NCI-H1105 treated with DMSO at 0.1 percent for 48 hours (cell line): ENCODE data around the gene PAPOLB.
"Not testable (repeated sequence)": the region's sequence is repeated elsewhere in the genome, so short reads cannot be mapped to it uniquely, and the experiment has no call there.

Source experiments
- DNase-seq: peaks from one replicate; lab custom pipeline; 2025; lab: John Stamatoyannopoulos, UW

PAPOLB gene

DNA sequence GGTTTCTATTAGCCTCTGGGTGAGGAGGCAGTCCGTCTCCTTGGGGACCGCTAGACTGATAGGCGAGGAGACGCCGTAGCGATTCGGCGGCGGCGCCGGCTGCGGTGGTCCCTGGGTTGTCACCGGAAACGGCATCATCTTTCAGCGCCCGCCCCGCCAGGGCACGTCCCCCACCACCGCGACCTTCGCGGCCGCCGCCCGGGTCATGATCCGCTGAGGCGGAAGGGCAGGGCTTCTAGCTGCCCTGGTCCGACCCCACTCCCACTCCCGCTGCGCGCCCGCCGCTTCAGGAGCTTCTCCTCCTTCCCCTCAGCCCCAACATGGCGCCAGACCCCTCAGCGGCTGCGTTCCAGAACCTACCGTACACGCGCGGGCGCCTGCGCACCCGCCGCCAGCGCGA is at the start of gene PAPOLB:
Gene PAPOLB (minus strand): TSS at position 358 of the 400 bp plus-strand sequence. CDS start 220 bp downstream, at position 138.
- no peak for DNase-seq

DNA sequence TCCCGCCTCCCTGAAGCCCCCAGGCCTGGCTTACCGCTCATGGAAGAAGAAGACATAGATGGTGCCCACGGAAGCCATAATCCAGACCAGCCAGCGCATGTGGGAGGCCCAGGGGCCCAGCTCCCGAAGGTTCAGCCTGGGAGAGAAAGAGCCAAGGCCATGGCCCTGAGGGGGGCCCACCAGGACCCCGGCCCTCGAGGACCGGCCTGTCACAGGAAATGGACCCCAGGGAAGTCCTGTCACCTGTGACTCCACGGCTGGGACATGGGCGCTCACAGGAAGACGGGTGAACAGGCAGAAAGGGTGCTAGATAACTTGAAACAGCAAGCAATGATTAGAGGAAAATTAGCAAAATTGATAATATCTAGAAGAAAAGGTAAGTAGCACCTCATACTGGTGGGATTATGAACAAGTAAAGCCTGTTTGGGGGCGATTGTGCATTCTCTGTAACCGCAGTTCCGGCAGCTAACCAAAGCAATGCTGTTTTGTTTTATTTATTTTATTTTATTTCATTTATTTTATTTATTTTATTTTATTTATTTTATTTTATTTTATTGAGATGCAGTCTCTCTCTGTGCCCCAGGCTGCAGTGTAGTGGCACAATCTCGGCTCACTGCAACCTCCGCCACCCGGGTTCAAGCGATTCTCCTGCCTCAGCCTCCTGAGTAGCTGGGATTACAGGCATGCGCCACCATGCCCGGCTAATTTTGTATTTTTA is 49.4 kb upstream of the PAPOLB start:
- DNase-seq: no peak

DNA sequence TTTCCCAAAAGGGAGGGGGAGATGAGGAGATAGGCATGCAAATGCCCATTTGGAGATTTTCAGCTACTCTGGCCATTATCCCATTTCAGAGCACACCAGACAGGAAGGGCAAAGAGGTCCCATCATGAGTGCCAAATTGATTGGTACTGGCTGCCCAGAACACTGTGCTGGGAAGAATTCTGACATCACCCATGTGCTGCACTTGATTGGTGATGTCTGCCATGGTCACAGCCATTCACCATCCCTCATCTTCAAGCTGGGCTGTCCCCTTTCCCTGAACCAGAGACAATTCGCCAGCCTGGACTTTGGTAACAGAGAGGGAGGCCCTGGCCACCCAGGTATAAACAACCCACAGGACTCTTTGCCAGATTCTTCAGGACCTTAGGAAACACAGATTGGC is 44.9 kb upstream of the PAPOLB start:
- DNase-seq: no peak

DNA sequence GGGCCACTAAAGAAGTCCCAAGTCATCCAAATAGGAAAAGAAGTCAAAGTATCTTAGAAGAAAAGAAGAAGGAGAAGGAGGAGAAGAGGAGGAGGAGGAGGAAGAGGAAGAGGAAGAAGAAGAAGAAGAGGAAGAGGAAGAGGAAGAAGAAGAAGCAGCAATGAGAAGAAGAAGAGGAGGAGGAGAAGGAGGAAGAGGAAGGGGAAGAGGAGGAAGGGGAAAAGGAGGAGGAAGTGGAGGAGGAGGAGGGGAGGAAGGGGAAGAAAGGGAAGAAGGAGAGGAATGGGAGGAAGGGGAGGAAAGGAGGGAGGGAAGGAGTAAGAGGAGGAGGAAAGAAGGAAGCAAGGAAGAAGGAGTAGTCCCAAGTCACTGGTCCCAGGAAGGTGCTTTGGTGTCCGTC is 43.3 kb upstream of the PAPOLB start:
- no peak for DNase-seq

DNA sequence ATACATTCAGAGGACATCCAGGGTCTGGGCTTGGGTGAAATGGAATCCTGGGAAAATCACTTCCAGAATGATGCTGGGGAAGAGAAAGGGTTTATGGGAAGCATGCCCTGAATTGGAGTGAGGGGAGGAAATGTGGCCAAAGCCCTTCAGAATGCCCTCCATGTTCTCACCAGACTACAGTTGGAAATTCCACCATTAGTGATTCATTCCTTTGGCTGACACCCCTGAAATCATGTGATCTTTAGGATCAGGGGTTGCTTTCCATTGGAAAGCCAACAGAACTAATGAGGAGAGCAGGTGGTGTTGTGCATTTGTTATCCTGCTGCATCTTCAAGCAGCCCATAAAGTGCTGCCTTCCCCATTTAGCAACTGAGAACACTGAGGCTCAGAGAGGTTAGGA is 42.5 kb upstream of the PAPOLB start:
- DNase-seq: no peak

DNA sequence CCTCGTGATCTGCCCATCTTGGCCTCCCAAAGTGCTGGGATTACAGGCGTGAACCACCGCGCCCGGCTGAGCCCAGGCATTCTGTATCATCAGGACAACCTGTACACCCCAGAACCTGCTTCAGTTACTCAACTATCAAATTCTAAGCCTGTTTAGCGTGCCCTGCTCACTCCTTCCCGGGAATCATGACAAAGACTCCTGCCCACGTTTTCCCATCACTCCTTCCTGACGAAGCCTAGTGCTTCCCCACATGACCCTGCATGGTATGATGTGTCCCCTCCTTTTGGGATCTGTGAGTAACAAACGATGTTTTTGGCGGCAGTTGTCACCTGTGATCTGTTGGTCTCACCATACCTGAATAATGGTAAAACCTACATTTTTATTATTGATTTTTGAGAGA is 33.9 kb upstream of the PAPOLB start:
- no peak for DNase-seq

DNA sequence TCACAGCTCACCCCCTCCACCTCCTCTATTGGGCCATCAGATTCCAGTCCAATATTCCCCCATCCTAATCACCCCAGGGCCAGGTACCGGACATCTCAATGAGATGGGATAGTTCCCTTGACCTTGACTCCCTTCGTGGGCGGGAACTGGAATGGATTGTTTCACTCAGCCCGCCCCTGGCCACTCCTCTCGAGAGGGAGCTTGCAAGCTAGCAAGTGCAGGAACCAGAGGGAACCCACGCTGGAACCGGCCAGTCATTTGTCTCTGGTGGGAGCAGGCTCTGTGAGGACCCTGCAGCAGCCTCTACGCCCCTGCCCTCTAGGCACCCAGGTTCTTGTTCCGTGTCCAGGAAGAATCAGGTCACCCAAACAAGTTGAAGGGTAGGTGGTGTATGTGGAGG is 32.7 kb upstream of the PAPOLB start:
- DNase-seq: no peak

DNA sequence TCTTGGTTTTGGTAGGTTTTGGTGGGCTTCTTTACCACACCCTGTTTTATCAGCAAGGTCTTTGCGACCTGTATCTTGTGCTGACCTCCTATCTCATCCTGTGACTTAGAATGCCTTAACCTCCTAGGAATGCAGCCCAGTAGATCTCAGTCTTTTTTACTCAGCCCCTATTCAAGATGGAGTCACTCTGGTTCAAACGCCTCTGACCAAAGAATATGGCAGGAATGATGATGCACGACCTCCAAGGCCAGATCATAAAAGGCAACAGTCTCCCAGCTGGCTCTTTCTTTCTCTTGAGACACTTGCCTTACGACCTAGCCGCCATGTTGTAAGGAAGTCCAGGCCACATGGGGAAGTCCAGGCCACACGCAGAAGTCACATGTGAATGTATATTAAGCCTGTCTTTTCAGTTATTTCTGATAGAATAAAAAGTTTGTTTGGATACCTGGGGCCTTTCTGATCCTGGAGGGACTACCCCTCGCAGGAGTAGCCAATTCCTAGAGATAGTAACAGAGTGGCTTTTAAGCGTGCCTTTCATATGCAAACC is 32.2 kb upstream of the PAPOLB start:
- DNase-seq: no peak

DNA sequence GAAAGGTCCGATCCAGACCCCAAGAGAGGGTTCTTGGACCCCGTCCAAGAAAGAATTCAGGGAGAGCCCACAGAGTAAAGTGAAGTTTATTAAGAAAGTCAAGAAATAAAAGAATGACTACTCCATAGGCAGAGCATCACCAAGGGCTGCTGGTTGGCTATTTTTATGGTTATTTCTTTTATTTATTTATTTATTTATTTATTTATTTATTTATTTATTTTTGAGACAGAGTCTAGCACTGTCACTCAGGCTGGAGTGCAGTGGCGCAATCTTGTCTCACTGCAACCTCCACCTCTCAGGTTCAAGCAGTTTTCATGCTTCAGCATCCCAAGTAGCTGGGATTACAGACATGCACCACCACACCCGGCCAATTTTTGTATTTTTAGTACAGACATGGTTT is 31.4 kb upstream of the PAPOLB start:
- not testable (repeated sequence) for DNase-seq

DNA sequence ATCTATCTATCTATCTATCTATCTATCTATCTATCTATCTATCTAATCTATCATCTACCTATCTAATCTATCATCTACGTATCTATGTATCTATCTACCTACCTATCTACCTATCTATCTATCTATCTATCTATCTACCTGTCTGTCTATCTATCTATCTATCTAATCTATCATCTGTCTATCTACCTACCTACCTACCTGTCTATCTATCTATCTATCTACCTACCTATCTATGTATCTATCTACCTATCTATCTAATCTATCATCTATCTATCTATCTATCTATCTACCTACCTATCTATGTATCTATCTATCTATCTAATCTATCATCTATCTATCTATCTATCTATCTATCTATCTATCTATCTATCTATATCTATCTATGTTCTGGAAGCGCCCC is 29.7 kb upstream of the PAPOLB start:
- not testable (repeated sequence) for DNase-seq

DNA sequence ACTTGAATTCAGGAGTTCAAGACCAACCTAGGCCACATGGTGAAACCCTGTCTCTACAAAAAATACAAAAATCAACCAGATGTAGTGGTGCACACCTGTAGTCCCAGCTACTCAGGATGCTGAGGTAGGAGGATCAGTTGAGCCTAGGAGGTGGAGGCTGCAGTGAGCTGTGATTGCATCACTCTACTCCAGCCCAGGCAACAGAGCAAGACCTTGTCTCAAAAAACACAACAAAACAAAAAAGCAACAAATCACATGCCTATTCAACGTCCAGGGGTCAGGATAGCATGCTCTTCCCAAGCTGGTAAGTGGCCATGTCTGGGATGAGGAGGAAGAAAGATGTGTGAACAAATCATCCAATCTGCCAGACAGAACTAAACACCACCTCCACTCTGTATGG is 27.9 kb upstream of the PAPOLB start:
- DNase-seq: no peak

DNA sequence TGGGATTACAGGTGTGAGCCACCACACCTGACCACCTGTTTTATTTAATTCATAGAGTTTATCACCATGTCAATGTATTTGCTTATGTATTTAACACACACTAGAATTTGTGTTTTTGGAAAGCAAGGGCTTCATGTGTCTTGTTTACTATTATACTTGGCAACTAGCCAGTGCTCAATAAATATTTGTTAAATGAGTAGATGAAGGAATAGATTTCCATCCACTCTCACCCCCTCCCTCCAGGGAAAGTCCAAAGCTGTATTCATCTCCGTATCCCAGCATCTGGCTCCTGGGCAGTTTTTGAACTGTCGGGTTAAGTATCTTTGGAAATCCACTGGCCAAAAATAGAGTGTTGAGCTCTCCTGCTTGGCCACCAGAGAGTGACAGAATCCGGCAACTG is 26.3 kb upstream of the PAPOLB start:
- DNase-seq: no peak

DNA sequence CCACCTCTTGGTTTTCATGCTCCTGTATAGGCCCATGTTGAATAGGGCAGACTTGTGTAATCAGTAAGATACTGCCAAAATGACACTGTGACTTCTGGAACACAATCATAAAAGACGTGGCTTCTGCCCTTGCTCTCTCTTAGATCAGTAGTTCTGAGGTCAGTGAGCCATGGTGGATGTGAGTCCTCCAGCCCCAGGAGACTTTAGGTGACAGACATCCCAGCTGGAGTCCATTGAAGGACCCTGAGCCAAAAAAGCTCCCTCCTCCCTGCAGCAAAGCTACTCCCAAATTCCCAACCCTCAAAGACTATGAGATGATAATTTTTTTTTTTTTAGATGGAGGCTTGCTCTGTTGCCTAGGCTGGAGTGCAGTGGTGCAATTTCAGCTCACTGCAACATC is 24.8 kb upstream of the PAPOLB start:
- DNase-seq: no peak

DNA sequence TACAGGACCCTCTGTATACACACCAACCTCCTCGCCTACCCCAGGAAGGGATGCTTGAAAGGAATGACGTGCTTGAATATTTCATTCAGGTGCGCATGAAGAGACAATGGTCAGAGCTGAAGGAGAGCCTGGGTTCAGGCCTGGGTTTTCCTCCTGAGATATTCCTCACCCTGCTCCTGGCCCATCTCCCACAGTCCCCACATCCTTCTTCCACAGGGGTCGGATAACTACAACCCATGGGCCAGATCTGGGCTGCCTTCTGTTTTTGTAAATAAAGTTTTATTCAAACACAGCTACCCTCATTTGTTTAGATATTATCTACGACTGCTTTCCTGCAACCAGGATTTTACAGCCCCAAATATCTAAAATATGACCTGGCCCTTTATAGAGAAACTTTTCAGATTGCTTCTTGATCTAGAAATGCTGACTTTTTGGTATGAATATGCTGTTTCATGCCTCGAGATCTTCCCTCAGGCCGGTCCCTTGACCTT is 23.5 kb upstream of the PAPOLB start:
- no peak for DNase-seq

DNA sequence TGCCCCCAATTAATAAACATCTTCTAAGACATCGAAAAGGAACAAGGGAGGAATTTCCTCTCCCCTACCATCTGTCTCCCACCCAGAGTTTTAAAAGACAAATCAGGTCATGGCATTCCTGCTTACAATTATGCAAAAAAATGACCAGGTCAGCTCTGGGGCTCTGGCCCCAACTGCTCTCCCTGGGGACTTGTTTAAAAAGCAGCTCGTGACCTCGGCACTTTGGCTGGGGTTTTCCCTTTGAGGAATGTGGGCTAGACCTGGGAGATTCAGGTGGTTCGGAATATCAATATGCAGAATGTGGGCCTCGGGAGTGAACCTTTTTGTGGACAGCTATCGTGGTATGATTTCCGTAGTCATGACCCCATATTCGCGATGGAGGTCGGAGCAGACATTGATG is 22.3 kb upstream of the PAPOLB start:
- no peak for DNase-seq

DNA sequence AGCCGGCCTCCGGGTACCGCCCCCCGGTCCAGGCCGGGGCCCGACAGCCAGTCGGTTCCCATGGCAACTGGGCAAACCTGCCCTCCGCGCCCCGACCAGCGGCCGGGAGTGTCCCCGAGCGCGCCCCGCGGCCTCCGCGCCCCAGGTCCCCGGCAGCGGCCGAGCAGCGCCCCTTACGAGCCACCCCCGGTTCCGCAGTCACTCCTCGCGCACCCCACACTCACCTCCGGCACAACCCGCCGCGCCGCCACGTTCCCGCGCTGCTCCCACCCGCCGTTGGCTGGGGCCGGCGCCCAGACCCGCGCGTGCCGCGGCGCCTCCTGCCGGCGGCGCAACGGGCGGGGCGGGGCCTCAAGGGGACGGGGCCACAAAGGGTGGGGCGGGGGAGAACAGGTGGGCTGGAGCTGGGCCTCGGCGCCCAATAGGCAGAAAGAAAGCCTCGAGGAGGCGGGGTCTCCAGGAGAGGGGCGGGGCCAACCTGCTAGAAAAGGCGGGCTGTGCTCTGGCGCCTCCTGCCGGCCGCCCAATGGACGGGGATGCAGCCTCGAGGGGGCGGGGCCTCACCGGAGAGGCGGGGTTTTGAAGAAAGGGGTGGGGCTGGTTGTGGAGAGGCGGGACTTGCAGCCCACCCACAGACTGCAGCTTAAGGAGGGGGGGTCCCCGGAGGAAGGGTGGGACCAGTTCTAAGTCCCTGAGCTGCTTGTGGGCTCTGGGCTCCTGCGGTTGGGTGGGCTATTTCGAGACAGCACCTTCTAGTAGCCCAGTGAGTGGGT is 21.7 kb upstream of the PAPOLB start, which contains the start of gene RADIL:
Gene RADIL (minus strand): TSS at position 345 of the 773 bp plus-strand sequence. CDS start 5,577 bp downstream, outside the sequence.
- peak; percentile 82 for DNase-seq

DNA sequence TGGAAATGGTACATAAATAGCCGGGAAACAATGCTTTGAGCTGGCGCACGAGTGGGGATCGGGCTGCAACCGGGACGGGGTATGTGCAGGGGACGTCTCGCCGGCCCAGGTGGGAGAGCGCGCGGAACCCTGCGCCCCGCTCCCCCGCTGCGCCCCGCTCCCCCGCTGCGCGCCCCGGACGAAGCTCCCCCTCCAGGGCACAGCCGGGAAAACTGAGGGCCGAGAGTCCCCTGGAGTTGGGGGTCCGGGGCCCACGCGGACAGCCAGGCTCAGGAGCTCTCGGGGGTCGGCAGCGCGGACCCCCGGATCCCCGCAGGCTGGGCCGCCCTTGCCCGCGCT is 21.2 kb upstream of the PAPOLB start:
- DNase-seq: no peak

DNA sequence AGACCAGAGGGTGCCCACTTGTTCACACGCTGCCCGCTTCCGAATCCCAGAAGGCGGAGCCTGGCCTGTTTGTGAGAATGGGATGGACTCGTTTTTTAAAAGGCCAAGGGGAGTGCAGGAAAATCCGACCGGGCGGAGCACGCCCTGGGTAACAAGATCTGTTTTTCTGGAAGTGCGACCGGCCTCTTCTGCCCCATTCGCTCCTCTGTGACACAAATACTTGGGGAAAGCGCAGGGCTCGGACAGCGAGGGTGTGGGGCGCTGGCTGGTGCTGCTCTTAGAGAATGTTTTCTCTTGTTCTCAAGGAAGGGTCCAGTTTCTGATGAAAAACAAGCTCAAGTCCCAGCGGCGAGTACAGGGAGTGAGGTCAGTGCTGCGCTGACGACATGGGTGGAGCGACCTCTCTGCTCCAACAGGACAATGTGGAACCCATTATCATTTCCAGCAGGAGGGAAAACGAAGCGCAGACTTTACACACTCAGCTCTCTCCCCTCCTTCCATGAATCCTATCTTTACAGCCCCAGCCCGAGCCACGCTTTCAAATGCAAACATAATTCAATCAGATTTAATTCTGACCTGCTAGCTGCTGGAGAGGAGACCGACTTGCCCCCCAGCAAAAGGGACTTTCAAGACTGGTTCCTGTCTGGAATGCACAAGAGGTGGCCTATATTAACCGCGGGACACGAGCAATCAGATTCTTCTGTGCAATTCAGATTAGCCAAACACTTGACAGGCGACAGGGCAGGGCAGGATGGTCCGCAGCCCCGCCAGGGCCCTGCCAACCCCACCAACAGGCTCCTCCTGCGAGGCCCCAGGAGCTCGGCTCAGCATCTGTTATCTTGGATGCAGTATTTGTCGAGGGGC is 20.6 kb upstream of the PAPOLB start:
- peak; percentile 10 for DNase-seq

DNA sequence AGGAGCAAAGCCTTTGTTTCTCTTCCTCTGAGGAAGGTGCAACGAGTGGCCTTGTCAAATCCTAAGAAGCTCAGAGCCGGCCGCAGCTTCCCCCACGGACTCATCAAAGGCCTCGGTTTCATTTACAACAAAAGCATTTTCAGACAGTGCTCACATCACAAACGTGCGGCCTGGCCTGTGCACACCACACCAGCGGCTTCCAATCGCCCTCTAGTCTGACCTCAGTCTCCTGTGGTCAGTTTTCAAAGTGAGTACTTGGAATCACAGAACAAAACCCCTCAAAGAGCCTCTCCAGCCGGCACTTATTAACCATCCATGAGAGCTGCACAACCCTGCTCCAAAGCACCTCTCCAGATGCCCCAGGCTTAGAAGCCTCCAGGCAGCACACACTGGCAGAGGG is 18.4 kb upstream of the PAPOLB start:
- DNase-seq: no peak

DNA sequence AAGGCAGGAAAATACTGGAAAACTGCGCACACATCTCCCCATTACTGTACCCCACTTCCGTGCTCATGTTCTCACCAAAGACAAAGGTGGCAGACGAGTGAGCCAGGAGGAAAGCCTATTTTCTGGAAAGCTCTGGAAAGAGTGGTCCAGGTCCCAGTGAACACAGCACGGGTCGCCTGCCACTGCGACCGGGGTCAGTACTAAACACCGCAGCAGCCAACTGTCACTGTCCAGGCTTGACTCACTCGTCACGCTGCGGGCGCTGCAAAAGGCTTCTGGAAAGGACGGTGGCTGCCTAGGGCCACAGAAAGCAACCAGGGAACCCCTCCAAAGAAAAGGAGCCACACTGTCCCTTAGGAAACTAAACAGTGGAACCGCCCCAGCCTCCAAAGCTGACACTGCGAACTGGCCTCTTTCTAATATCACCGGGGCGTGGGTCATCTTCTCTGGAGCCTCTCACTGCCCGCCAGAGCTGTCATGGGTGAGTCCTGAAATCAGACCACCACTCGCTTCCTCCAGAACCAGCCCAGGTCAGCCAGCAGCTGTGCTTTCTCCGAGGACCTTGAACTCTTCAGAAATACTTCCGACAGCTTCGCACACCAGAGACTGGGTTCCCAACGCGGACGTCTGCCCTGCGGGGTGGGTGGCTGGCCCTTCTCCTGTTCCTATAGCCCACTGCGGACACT is 17.7 kb upstream of the PAPOLB start:
- no peak for DNase-seq
